Endothelial cell of umbilical vein (primary cell): ENCODE results near the gene RBX1. TPM values are rescaled to one million over a fixed set of nuclear protein-coding genes. Genes with fewer than 3 reads are reported as not detected.

ENCODE experiments used
- BruUV-seq: library from RNA; stranded (reverse); fragments of 400-500 nt; replicated peaks from 2 replicates; lab custom pipeline; 2021; lab: Mats Ljungman, UMichigan
- CTCF ChIA-PET: fragments of 300-600, 350-600 bp; sonication (Branson Sonifier 250); formaldehyde crosslinking; loops from one replicate; lab custom pipeline; 2021; ENCODE audit warnings: antibody characterized with exemption, inconsistent platforms; lab: Charles Lee
- POLR2A ChIA-PET: fragments of 300-600, 350-600 bp; sonication (Branson Sonifier 250); formaldehyde crosslinking; loops from one replicate; lab custom pipeline; 2021; ENCODE audit warnings: antibody characterized with exemption, inconsistent platforms; lab: Charles Lee
- DNase-seq: peaks from one replicate; pipeline ENCODE4 v3.0.0-alpha.2; 2011; ENCODE audit warnings: low read depth, low spot score
- FAIRE-seq: peaks from 2 replicates; lab custom pipeline; 2011; peaks lifted over from hg19 to GRCh38; lab: Jason Lieb, UNC
- H2AFZ ChIP-seq: 2 replicates; pipeline ENCODE4 v1.6.0; 2012; ENCODE audit warnings: low read depth, low read length, control low read depth, inconsistent platforms
- H3K27ac ChIP-seq: 2 replicates; pipeline ENCODE4 v1.5.1; 2011; ENCODE audit warnings: low read depth, mild to moderate bottlenecking, control low read depth, low read length, moderate library complexity; ENCODE audit not compliant: insufficient read depth
- H3K27me3 ChIP-seq, 2 experiments: 2 replicates each; pipeline versions ENCODE4 v1.6.0 to v1.6.1; 2011; ENCODE audit warnings: low read length in 2 of 2, mixed read lengths in 1 of 2; ENCODE audit not compliant: control insufficient read depth in 2 of 2, insufficient read depth in 2 of 2
- H3K36me3 ChIP-seq, 2 experiments: 2 replicates in 1 of 2; 3 replicates in 1 of 2; pipeline ENCODE4 v1.5.1; 2011; ENCODE audit warnings: low read length in 2 of 2, mild to moderate bottlenecking in 1 of 2, moderate library complexity in 1 of 2; ENCODE audit not compliant: control insufficient read depth in 2 of 2, insufficient read depth in 2 of 2; ENCODE audit errors: extremely low read depth in 1 of 2
- H3K4me1 ChIP-seq: 3 replicates; pipeline ENCODE4 v1.5.1; 2011; ENCODE audit warnings: mild to moderate bottlenecking, low read length; ENCODE audit not compliant: control insufficient read depth, insufficient read depth; ENCODE audit errors: extremely low read depth
- H3K4me2 ChIP-seq: 2 replicates; pipeline ENCODE4 v1.6.1; 2011; ENCODE audit warnings: low read length, control low read depth, mixed read lengths; ENCODE audit not compliant: insufficient read depth
- H3K4me3 ChIP-seq, 3 experiments: fragments of 200-600 bp in 1 of 3; sonication (generic), shearing (Covaris generic) in 1 of 3; replicated peaks in 1 of 3; 2 replicates each; pipeline ENCODE4 v1.5.1; 2011 to 2016; ENCODE audit warnings: control low read depth in 3 of 3, low read length in 3 of 3, mild to moderate bottlenecking in 2 of 3, inconsistent platforms in 1 of 3, low read depth in 1 of 3, moderate library complexity in 1 of 3; ENCODE audit not compliant: insufficient read depth in 1 of 3
- H3K79me2 ChIP-seq: 2 replicates; pipeline ENCODE4 v1.6.0; 2012; ENCODE audit warnings: low read length, inconsistent platforms; ENCODE audit not compliant: control insufficient read depth, insufficient read depth
- H3K9ac ChIP-seq: replicated peaks from 2 replicates; pipeline ENCODE3; 2011; ENCODE audit warnings: low read length, control low read depth; ENCODE audit not compliant: insufficient read depth; ENCODE audit errors: extremely low read depth
- H3K9me1 ChIP-seq: replicated peaks from 3 replicates; pipeline ENCODE4 v1.6.0; 2011; ENCODE audit warnings: mild to moderate bottlenecking, low read length; ENCODE audit not compliant: control insufficient read depth, insufficient read depth; ENCODE audit errors: extremely low read depth
- H3K9me3 ChIP-seq: replicated peaks from 2 replicates; pipeline ENCODE4 v1.5.1; 2012; ENCODE audit warnings: low read length, inconsistent platforms; ENCODE audit not compliant: control insufficient read depth, insufficient read depth
- H4K20me1 ChIP-seq: replicated peaks from 2 replicates; pipeline ENCODE3; 2011; ENCODE audit warnings: mild to moderate bottlenecking, low read length; ENCODE audit not compliant: control insufficient read depth, insufficient read depth; ENCODE audit errors: extremely low read depth
- EZH2 ChIP-seq: IDR thresholded peaks from 2 replicates; pipeline ENCODE4 v1.6.1; 2012; ENCODE audit warnings: borderline replicate concordance, low read depth, mild to moderate bottlenecking, moderate library complexity, low read length, inconsistent platforms; ENCODE audit not compliant: severe bottlenecking
- FOS ChIP-seq: IDR thresholded peaks from 2 replicates; pipeline ENCODE4 v1.6.1; 2011; ENCODE audit warnings: mild to moderate bottlenecking, low read length, moderate library complexity, borderline replicate concordance; ENCODE audit not compliant: insufficient read depth
- GATA2 ChIP-seq: IDR thresholded peaks from 2 replicates; pipeline ENCODE4 v1.7.0; 2011; ENCODE audit warnings: low read depth, mild to moderate bottlenecking, moderate library complexity, mixed read lengths, low read length; ENCODE audit not compliant: insufficient read length, insufficient read depth
- JUN ChIP-seq: IDR thresholded peaks from 2 replicates; pipeline ENCODE4 v1.6.1; 2011; ENCODE audit warnings: borderline replicate concordance, low read depth; ENCODE audit not compliant: insufficient read length, insufficient read depth
- MYC ChIP-seq: IDR thresholded peaks from one replicate; pipeline ENCODE4 v1.6.1; 2011; ENCODE audit warnings: mild to moderate bottlenecking, low read depth, low read length
- POLR2A ChIP-seq: IDR thresholded peaks from 2 replicates; pipeline ENCODE4 v1.6.1; 2012; ENCODE audit warnings: low read depth, mild to moderate bottlenecking, control low read depth, low read length
- POLR2AphosphoS5 ChIP-seq: IDR thresholded peaks from 2 replicates; pipeline ENCODE4 v1.6.1; 2012; ENCODE audit warnings: low read depth, mild to moderate bottlenecking, control low read depth, low read length, moderate library complexity; ENCODE audit not compliant: insufficient read depth
- dilution Hi-C: fragments of 300-500 bp; cut with MboI; formaldehyde crosslinking; loops from one replicate; pipeline ENCODE4 v1.15.0; 2019; ENCODE audit warnings: low sequenced_read_pairs; ENCODE audit not compliant: extremely low pct_ligation_motif_present
- intact Hi-C: fragments of 100-400 bp; cut with micrococcal nuclease; formaldehyde crosslinking; loops from one replicate; pipeline ENCODE4 v1.10.0; 2022
- polyA plus RNA-seq, 4 experiments: library from polyadenylated mRNA; depleted of rRNA in 3 of 4; stranded (reverse) in 3 of 4; unstranded in 1 of 4; fragments of >200 nt; gene quantifications; 2 replicates each; pipeline versions ENCODE4 v1.2.1 to v1.2.3, GENCODE V29; 2011 to 2012; ENCODE audit warnings: missing spikeins in 1 of 4
- total RNA-seq: library from RNA; stranded (reverse); gene quantifications from 2 replicates; pipeline ENCODE4 v1.2.3, GENCODE V29; 2021
- TF ChIP-seq, protein P1 (sequence below): IDR thresholded peaks from 2 replicates; pipeline ENCODE4 v1.6.1; 2011; ENCODE audit not compliant: insufficient read depth, insufficient read length
- TF ChIP-seq, protein P2 (sequence below), 2 donors: IDR thresholded peaks; 1 replicate in 1 of 2; 2 replicates in 1 of 2; pipeline ENCODE4 v1.5.1; 2011; ENCODE audit warnings: low read length in 2 of 2, mild to moderate bottlenecking in 2 of 2, moderate library complexity in 2 of 2, control low read depth in 1 of 2, inconsistent platforms in 1 of 2, low read depth in 1 of 2; ENCODE audit not compliant: insufficient read depth in 1 of 2; ENCODE audit errors: extremely low read depth in 1 of 2

Gene RBX1
- total and polyA plus RNA-seq, 2 donors (not counting 3 experiments of a cell fraction or from before 2014, with no cell fraction given), result 74.7 to 102 TPM

- Histone ChIP-seq H3K9ac (no peak overlapping the region), H3K36me3 (no peaks in the 10 kb centered on the region), H3K27ac (no peak overlapping the region), H3K9me1 (no peaks in the 10 kb centered on the region), H3K27me3 (no peaks in the 10 kb centered on the region), H3K9me3 (no peaks in the 10 kb centered on the region), H3K4me3 (no peak overlapping the region), H4K20me1 (no peaks in the 10 kb centered on the region), H3K4me2 (no peak overlapping the region), H2AFZ (no peak overlapping the region), H3K4me1 (no peaks in the 10 kb centered on the region), H3K79me2 (no peaks in the 10 kb centered on the region)
- FAIRE-seq, result no peak
- DNase-seq, result no peak
- POLR2A ChIA-PET, result interaction anchor here (0.7 kb wide), 1 partner anchor 306 kb away, joined by 7 read pairs; no protein-coding TSS in a partner anchor
- intact Hi-C loops, result no loop called here
- dilution Hi-C loops, result no loop called here
- no TSS peak for BruUV-seq
- CTCF ChIA-PET, result no interaction called here
- TF ChIP-seq POLR2A (no peak), JUN (no peak), EZH2 (no peak), MYC (no peak), GATA2 (no peak), POLR2AphosphoS5 (no peak)
These were observed 31.6 kb downstream of the RBX1 start for GRCh38 chr22:40982482-40983385.

- CTCF ChIA-PET, result no interaction called here
These were observed 40.1 kb downstream of the RBX1 start for GRCh38 chr22:40991298-40991697.

More at GRCh38 chr22:40991298-40991697, 40.1 kb downstream of the RBX1 start:
- no peak overlapping the region for H2AFZ ChIP-seq
- H3K9ac ChIP-seq, result no peak overlapping the region
- FAIRE-seq (no peak), DNase-seq (no peak)
- no peaks in the 10 kb centered on the region for H3K9me1 ChIP-seq
- H3K36me3 ChIP-seq, result no peaks in the 10 kb centered on the region
- H3K4me2 ChIP-seq, result no peak overlapping the region
- H3K4me1 ChIP-seq, result no peaks in the 10 kb centered on the region
- H3K9me3 ChIP-seq, result no peaks in the 10 kb centered on the region
- dilution Hi-C loops (no loop called here), intact Hi-C loops (no loop called here)
- H3K79me2 ChIP-seq, result no peaks in the 10 kb centered on the region
- no peak for TF ChIP-seq EZH2
- no peak for TF ChIP-seq MYC
- no peak for TF ChIP-seq POLR2A
- TF ChIP-seq, protein P1, sequence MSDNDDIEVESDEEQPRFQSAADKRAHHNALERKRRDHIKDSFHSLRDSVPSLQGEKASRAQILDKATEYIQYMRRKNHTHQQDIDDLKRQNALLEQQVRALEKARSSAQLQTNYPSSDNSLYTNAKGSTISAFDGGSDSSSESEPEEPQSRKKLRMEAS, result no peak
- TF ChIP-seq GATA2, result no peak
- TF ChIP-seq, protein P2, sequence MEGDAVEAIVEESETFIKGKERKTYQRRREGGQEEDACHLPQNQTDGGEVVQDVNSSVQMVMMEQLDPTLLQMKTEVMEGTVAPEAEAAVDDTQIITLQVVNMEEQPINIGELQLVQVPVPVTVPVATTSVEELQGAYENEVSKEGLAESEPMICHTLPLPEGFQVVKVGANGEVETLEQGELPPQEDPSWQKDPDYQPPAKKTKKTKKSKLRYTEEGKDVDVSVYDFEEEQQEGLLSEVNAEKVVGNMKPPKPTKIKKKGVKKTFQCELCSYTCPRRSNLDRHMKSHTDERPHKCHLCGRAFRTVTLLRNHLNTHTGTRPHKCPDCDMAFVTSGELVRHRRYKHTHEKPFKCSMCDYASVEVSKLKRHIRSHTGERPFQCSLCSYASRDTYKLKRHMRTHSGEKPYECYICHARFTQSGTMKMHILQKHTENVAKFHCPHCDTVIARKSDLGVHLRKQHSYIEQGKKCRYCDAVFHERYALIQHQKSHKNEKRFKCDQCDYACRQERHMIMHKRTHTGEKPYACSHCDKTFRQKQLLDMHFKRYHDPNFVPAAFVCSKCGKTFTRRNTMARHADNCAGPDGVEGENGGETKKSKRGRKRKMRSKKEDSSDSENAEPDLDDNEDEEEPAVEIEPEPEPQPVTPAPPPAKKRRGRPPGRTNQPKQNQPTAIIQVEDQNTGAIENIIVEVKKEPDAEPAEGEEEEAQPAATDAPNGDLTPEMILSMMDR (IDR thresholded peaks at IDR 0.05; ENCODE audit: extremely low read depth in 1 of 2, insufficient read depth in 1 of 2, low read depth in 1 of 2, low read length in 2 of 2), result no peak
- TF ChIP-seq JUN, result no peak
- TF ChIP-seq POLR2AphosphoS5, result no peak
- TF ChIP-seq FOS, result no peak
- POLR2A ChIA-PET, result no interaction called here
- H3K27ac ChIP-seq, result no peak overlapping the region
- H3K4me3 ChIP-seq, result no peak overlapping the region
- no peaks in the 10 kb centered on the region for H4K20me1 ChIP-seq
- H3K27me3 ChIP-seq, result peaks cover 0 to 15% of the 10 kb centered on the region in 2 experiments
- BruUV-seq, result no TSS peak
